ENCODE data around the gene TMPRSS2.

TMPRSS2 gene

DNA sequence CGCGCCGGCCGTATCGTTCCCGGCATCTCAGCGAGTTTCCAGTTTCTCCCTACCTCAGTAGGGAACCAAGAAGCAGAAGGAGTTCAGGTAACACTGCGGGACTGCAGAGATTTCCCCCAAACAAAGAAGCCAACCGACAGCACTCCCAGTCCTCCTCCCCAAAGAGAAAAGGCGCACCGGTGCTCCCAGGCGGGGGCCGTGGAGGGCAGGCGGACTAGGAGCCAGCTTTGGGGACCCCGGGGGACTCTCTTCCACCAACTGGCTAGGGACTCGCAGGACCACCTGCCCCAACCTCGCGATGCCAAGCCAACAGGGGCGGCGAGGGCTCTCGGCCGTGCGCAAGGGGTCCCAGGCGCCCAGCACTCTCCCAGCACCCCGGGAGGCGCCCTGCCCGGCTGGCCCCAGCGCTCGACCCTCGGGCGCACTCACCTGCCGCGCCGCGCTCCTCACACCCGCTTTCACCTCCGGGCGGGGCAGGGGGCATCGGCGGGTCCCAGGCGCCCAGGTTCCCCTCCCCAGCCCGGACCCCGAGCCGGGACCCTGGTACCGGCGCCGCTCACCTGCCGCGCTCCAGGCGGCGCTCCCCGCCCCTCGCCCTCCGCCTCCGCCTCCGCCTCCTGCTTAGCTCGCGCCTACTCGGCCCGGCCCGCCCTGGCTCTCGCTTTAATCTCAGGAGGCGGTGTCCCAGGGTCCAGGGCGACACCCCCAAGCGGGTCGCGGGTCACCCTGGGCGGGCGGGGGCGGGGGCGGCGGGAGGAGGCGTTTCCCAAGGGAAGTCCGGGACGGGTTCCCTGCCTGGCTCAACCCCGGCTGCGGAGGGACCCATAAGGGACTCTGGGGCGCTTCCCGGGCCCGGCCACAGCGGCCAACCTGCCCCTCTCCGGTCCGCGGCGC lies at the start of gene TMPRSS2:
TSS of gene TMPRSS2 (minus strand) at position 638 of the 894 bp plus-strand sequence. CDS start 10,025 bp downstream, outside the sequence.
- FAIRE-seq (no peak), DNase-seq (ENCODE audit: low spot score) (no peak)

DNA sequence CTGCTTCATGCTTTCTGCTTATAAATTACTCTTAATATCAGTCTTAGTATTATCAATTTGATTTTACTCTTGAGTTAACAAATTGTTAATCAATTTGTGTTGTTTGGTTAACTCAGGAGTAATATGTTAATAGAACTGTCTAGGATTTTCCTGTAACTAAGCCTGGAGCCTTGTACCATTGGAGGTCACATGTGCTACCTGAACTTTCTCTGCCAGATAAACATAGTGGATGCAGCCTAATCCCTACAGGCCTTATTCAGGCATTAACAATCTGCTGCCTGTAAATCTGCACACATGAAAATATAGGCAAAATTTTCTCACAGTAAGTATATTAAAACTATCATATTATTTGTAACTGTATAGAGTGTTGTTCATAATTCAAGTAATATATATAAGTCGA lies 47.1 kb upstream of the TMPRSS2 start:
- DNase-seq (ENCODE audit: low spot score), result no peak
- no peak for FAIRE-seq

GRCh38 chr21:41552254-41552653 lies 44.3 kb upstream of the TMPRSS2 start:
- no peak for FAIRE-seq
- DNase-seq (ENCODE audit: low spot score), result no peak

DNA sequence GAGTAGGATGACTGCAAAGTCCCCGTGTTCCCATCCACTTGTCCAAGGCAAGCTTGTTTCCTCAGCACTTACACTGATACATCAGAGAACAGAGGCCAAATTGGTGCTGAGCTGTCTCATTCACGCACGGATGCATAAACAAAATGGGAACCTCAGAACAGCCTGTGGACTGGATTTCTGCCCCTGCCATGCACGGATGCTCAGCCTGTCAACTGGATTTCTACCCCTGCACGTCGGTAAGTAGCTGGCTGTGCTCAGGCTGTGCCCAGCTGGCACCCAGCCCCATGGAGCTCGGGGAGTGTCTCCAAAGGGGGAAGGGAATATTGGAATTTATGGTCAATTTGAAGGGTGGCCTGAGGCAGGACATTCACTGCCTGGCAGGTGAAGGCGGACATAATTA lies 40.8 kb upstream of the TMPRSS2 start:
- no peak for DNase-seq (ENCODE audit: low spot score)
- no peak for FAIRE-seq

GRCh38 chr21:41547111-41547510 lies 39.2 kb upstream of the TMPRSS2 start:
- FAIRE-seq, result no peak
- DNase-seq (ENCODE audit: low spot score), result no peak

DNA sequence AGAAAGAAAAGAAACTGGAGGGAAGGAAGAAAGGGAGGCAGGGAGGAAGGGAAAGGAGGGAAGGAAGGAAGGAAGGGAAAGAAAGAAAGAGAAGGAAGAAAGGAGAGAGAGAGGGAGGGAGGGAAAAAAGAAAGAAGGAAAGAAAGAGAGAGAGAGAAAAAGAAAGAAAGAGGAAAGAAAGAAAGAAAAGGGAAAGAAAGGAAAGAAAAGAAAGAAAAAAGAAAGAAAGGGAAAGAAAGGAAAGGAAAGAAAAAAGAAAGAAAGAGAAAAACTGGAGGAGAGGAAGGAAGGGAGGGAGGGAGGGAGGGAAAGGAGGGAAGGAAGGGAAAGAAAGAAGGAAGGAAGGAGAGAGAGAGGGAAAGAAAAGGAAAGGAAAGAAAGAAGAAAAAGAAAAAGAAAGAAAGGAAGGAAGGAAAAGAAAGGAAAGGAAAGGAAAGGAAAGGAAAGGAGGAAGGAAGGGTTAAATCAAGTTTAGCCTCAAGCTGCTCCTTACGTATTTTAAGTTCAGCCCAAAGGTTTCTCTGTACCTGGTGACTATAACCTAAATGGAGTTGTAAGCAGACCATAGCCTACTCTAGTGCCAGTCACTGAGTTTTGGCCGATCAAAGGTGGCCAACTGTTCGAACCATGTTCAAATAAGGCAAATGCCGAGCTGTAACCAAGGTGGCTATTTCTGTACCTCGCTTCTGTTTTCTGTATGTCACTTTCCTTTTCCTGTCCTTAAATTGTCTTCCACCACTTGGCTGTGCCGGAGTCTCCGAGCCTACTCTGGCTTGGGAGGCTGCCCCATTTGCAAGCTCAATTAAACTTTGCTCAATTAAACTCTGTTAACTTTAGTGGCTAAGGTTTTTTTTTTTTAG lies 37.8 kb upstream of the TMPRSS2 start:
- FAIRE-seq (no peak), DNase-seq (ENCODE audit: low spot score) (no peak)

- FAIRE-seq, result no peak
- DNase-seq (ENCODE audit: low spot score), result no peak
These were observed 34.8 kb upstream of the TMPRSS2 start for GRCh38 chr21:41542727-41543126.

GRCh38 chr21:41537356-41537755 lies 29.4 kb upstream of the TMPRSS2 start:
- DNase-seq (ENCODE audit: low spot score), result no peak
- no peak for FAIRE-seq

GRCh38 chr21:41536827-41537103 lies 28.8 kb upstream of the TMPRSS2 start:
- DNase-seq (ENCODE audit: low spot score) (no peak), FAIRE-seq (no peak)

DNA sequence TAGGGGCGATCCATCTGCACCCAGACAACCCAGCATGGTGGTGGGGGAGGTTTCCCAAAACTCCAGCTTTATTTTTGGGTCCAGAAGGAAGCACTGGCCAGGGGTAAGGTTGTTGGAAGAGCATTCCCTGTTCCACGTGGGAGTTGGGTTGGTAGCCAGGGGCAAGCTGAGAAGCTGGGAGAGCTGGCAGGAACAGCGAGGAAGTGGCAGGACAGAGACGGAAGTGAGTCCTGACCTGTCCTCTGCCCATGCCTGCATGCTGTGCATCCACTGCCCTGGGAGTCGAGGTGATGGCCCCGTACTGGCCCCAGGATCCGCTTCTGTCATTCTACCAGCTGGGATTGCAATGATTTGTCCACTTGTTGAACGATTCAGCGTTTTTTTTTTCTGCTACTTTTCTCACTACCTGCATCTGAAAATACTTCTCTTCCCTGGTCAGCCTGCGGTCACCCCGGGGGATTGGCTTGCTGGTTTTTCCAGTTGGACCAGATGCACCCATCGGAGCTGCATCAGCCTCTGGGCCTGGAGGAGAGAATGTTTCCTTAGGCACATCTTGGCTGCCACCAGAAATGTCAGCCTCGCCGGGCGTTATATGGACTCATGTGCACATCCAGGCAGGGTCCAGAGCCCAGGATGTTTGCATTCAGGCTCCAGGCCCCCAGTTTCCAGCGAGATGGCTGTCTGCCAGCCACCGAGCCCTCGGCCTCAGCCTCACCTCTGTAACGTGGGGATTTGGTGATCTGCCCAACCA lies 28.3 kb upstream of the TMPRSS2 start:
- no peak for DNase-seq (ENCODE audit: low spot score)
- no peak for FAIRE-seq

DNA sequence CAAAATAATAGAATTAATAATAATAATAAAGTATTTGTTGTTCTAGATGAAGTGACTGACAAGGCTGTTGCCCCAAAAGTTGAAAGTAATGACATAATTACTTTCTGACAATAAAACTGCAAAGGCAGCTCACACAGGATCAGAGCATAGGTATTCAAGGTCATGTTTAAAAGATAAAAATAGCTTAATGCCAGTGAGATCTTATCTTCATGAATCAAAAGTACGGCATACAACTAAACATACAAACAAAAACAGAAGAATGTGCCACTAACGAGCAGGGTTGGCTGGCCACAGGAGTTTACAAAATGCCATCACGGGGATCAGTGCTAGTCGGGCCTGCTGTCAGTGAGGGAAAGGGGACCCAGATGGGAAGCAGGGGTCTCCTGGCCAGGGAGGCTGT lies 22.4 kb upstream of the TMPRSS2 start:
- FAIRE-seq, result no peak
- DNase-seq (ENCODE audit: low spot score), result no peak

DNA sequence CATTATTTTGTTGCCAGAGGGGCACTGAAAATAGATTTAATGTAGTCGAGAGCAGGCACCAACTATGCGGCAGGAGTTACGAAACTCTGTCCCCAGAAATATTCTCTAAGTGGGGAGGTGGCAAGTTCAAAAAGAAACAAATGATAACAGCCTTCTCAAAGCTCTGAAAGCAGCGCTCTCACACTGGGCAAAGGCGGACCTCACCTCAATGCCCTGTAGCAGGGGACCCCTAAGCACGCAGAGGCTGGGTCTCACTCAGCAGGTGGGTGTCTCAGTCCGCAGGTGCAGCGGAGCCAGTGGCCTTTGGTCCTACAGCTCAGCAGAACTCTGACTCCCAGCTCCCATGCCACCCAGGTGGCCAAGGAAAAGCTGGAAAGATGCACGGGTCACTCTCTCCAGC lies 21.8 kb upstream of the TMPRSS2 start:
- FAIRE-seq (no peak), DNase-seq (ENCODE audit: low spot score) (no peak)

GRCh38 chr21:41526478-41527087 lies 18.6 kb upstream of the TMPRSS2 start:
- FAIRE-seq, result no peak
- DNase-seq (ENCODE audit: low spot score), result no peak

DNA sequence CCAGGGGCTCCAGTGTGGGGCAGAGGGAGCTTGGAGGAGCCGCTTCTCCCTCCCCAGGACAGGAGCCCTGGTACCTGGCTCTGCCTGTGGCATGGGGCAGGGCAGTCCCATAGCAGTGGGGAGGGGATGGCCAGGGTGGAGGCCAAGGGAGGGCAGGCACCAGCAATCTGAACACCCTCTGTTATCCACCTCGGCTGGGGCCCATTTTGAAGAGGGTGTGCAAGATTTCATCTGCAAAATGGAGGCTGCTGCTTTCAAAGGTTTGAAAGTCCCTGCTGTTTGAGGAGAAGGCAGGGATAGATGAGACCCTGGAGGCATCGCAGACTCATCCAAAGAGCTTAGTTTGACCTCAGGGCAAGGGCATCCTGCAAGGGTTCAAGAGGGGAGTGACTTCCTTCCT lies 15.2 kb upstream of the TMPRSS2 start:
- no peak for FAIRE-seq

DNA sequence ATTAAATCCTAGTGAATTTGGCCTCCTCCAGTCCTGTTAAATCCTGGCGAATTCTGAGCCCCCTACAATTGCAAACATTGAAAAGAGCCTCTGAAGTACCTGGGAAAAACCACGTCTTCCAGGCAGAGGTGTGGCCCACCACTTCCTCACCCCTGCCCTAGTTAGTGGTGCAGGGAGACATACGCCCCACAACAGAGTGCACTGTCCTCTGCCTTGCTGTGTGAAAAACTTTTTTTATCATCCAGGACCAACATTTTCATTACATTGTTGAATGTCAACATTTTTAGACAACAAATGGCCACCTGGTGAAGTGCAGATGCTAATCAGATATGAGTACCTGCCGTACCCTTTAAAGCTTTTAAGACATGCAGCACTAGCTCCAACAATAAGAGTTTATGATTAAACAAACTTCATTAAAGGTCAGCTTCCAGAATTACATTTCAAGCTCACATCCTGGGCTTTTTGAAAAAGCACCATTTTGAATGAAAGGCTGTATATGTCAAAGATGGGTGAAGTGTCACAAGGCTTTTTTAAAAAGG lies 13.6 kb upstream of the TMPRSS2 start:
- FAIRE-seq (no peak), DNase-seq (ENCODE audit: low spot score) (no peak)

More for the DNA sequence above, 15.2 kb upstream of the TMPRSS2 start:
- no peak for DNase-seq (ENCODE audit: low spot score)

GRCh38 chr21:41520560-41521442 lies 12.8 kb upstream of the TMPRSS2 start:
- DNase-seq (ENCODE audit: low spot score) (no peak), FAIRE-seq (no peak)

DNA sequence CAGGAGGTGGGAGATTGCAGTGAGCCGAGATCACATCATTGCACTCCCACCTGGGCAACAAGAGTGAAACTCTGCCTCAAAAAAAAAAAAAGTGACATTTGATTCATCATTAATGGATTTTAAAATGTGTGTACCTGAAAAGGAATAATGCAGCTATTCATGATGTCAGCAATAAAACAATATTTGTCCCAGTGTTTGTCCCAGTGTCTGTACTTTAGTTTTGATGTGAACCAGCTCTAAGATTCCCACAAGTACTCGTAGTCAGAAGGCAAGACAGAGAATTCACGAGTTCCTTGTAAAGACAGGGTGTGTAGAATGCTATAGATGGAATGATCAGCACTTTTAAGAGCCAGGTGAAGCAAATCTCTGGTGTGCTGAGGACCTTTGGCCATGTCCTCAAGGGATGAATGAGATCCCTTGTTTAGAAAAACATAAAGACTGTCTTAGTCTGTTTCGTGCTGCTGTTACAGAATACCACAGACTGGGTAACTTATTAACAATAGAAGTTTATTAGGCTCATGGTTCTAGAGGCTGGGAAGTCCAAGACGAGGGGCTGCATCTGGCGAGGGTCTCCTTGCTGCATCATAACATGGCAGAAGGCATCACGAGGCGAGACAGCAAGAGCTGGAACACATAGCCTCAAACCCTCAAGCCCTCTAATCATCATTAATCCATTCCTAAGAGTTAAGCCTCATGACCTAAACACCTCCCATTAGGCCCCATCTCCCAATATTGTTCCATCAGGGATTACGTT lies 12.0 kb upstream of the TMPRSS2 start:
- no peak for DNase-seq (ENCODE audit: low spot score)

DNA sequence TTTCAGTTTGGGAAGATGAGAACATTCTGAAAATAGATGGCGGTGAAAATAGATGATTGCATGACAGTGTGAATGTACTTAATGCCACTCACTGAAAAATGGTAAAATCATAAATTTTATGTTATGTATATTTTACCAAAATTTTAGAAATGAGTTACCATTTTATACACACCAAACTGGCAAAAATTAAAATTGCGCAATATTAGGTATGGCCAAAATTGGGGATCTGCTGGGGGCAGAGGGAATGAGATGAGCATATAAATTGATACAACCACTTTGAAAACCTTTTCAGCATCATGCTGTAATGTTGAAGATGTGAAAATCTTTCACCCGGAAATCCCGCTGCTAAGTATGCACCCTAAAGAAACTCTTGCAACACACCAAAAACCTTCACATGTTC lies 10.8 kb upstream of the TMPRSS2 start:
- no peak for DNase-seq (ENCODE audit: low spot score)
- no peak for FAIRE-seq

More for the DNA sequence above, 12.0 kb upstream of the TMPRSS2 start:
- FAIRE-seq, result no peak

GRCh38 chr21:41511858-41512257 lies 3.9 kb upstream of the TMPRSS2 start:
- DNase-seq (ENCODE audit: low spot score) (no peak), FAIRE-seq (no peak)

Measured in urothelium cell line (cell line).